PC-3 (cell line): ENCODE results near the gene PRRT1B. TPM values are rescaled to one million over a fixed set of nuclear protein-coding genes. Genes with fewer than 3 reads are reported as not detected.

Experiments
- ATAC-seq: fragments of 200-7000 bp; cut with Tn5 transposase; 2 replicates; pipeline ENCODE4 v1.9.1; 2020; ENCODE audit warnings: mild to moderate bottlenecking, moderate library complexity
- BruUV-seq: library from RNA; stranded (reverse); fragments of 400-500 nt; replicated peaks from 2 replicates; lab custom pipeline; 2021; lab: Mats Ljungman, UMichigan
- CTCF ChIA-PET: fragments of 300-600 bp; sonication (Branson Sonifier 250); formaldehyde crosslinking; loops from one replicate; lab custom pipeline; 2022; ENCODE audit warnings: antibody characterized with exemption; lab: Charles Lee
- POLR2A ChIA-PET: fragments of 300-600 bp; sonication (Branson Sonifier 250); formaldehyde crosslinking; loops from one replicate; lab custom pipeline; 2022; ENCODE audit warnings: antibody characterized with exemption; ENCODE audit not compliant: unreplicated experiment; lab: Charles Lee
- DNase-seq: peaks from one replicate; pipeline ENCODE4 v3.0.0-alpha.2; 2015
- H2AFZ ChIP-seq: fragments of 300-600 bp; sonication (generic); 2 replicates; pipeline ENCODE4 v1.6.0; 2016; ENCODE audit warnings: antibody characterized with exemption, low read length
- H3F3A ChIP-seq: fragments of 300-600 bp; sonication (generic); one replicate; pipeline ENCODE4 v1.6.0; 2017; ENCODE audit warnings: antibody characterized with exemption, low read length, control low read depth, mild to moderate bottlenecking; ENCODE audit not compliant: unreplicated experiment
- H3K27ac ChIP-seq: fragments of 300-600 bp; sonication (generic); 2 replicates; pipeline ENCODE4 v1.5.1; 2016; ENCODE audit warnings: mild to moderate bottlenecking, low read length
- H3K27me3 ChIP-seq: fragments of 300-600 bp; sonication (generic); 2 replicates; pipeline ENCODE4 v1.6.1; 2016; ENCODE audit warnings: low read length, mixed read lengths
- H3K36me3 ChIP-seq: fragments of 300-600 bp; sonication (generic); 2 replicates; pipeline ENCODE4 v1.6.1; 2016; ENCODE audit warnings: low read depth, mixed run types, low read length, mixed read lengths
- H3K4me1 ChIP-seq: fragments of 300-600 bp; sonication (generic); 2 replicates; pipeline ENCODE4 v1.5.1; 2016; ENCODE audit warnings: low read length; ENCODE audit not compliant: insufficient read depth
- H3K4me2 ChIP-seq: fragments of 300-600 bp; sonication (generic); 2 replicates; pipeline ENCODE4 v1.6.0; 2016; ENCODE audit warnings: low read length
- H3K4me3 ChIP-seq: fragments of 300-600 bp; sonication (generic); 2 replicates; pipeline ENCODE4 v1.5.1; 2016; ENCODE audit warnings: mild to moderate bottlenecking, low read length, mixed read lengths
- H3K79me2 ChIP-seq: fragments of 300-600 bp; sonication (generic); 2 replicates; pipeline ENCODE4 v1.6.1; 2017; ENCODE audit warnings: low read length, mixed read lengths
- H3K9ac ChIP-seq: fragments of 300-600 bp; sonication (generic); 2 replicates; pipeline ENCODE4 v1.6.0; 2016; ENCODE audit warnings: mild to moderate bottlenecking, low read length
- H3K9me2 ChIP-seq: fragments of 300-600 bp; sonication (generic); replicated peaks from 2 replicates; pipeline ENCODE4 v1.6.1; 2016; ENCODE audit warnings: mixed run types, low read length, mixed read lengths
- H3K9me3 ChIP-seq: fragments of 300-600 bp; sonication (generic); 2 replicates; pipeline ENCODE4 v1.6.1; 2016; ENCODE audit warnings: low read length, mixed read lengths
- H4K20me1 ChIP-seq: fragments of 300-600 bp; sonication (generic); 2 replicates; pipeline ENCODE4 v1.6.1; 2016; ENCODE audit warnings: low read length, mixed read lengths
- CTCF ChIP-seq: fragments of 300-600 bp; sonication (generic); conservative IDR thresholded peaks from 2 replicates; pipeline ENCODE4 v1.5.1; 2017; ENCODE audit warnings: antibody characterized with exemption, low read depth, mild to moderate bottlenecking, low read length
- EZH2 ChIP-seq: fragments of 300-600 bp; sonication (generic); IDR thresholded peaks from one replicate; pipeline ENCODE4 v1.6.1; 2017; ENCODE audit warnings: antibody characterized with exemption, mild to moderate bottlenecking, low read length; ENCODE audit not compliant: unreplicated experiment
- EZH2phosphoT487 ChIP-seq: fragments of 300-600 bp; sonication (generic); IDR thresholded peaks from 2 replicates; pipeline ENCODE4 v1.6.1; 2018; ENCODE audit warnings: mild to moderate bottlenecking, antibody characterized with exemption, low read length, borderline replicate concordance
- intact Hi-C: fragments of 100-400 bp; cut with micrococcal nuclease; formaldehyde crosslinking; loops from 2 replicates; pipeline ENCODE4 v1.9.0; 2023
- total RNA-seq: library from RNA; depleted of rRNA; stranded (reverse); fragments of >200 nt; gene quantifications from 2 replicates; pipeline ENCODE4 v1.2.3, GENCODE V29; 2014

The PRRT1B gene
- total RNA-seq, 1 experiment from 2014 or later: not detected

- Histone ChIP-seq H3K9ac (no peak overlapping the region), H2AFZ (no peak overlapping the region), H3K4me3 (no peak overlapping the region), H3K9me2 (no peaks in the 10 kb centered on the region), H3K27me3 (no peaks in the 10 kb centered on the region), H3K9me3 (no peaks in the 10 kb centered on the region), H3F3A (no peaks in the 10 kb centered on the region), H3K79me2 (no peaks in the 10 kb centered on the region), H3K4me2 (no peak overlapping the region), H3K4me1 (no peaks in the 10 kb centered on the region), H4K20me1 (no peaks in the 10 kb centered on the region), H3K36me3 (no peaks in the 10 kb centered on the region), H3K27ac (no peak overlapping the region)
- intact Hi-C loops: no loop called here
- ChIA-PET CTCF (no interaction called here), POLR2A (no interaction called here)
- BruUV-seq: no TSS peak
- TF ChIP-seq EZH2 (no peak), EZH2phosphoT487 (no peak), CTCF (no peak)
- ATAC-seq (no peak), DNase-seq (no peak)
Observed at GRCh38 chr9:131593091-131593820, 47.9 kb downstream of the PRRT1B start.

GRCh38 chr9:131593936-131594665 is 48.8 kb downstream of the PRRT1B start:
- no peak for TF ChIP-seq CTCF
- no peak for TF ChIP-seq EZH2
- TF ChIP-seq EZH2phosphoT487: no peak
- Histone ChIP-seq H3F3A (no peaks in the 10 kb centered on the region), H3K27me3 (no peaks in the 10 kb centered on the region), H2AFZ (no peak overlapping the region), H3K9ac (no peak overlapping the region), H3K4me3 (no peak overlapping the region), H3K9me2 (no peaks in the 10 kb centered on the region), H3K36me3 (no peaks in the 10 kb centered on the region), H3K4me1 (no peaks in the 10 kb centered on the region), H3K4me2 (no peak overlapping the region), H3K79me2 (no peaks in the 10 kb centered on the region), H3K9me3 (no peaks in the 10 kb centered on the region), H4K20me1 (no peaks in the 10 kb centered on the region), H3K27ac (no peak overlapping the region)
- CTCF ChIA-PET: no interaction called here
- no peak for DNase-seq
- no TSS peak for BruUV-seq
- ATAC-seq: no peak
- intact Hi-C loops: no loop called here
- POLR2A ChIA-PET: no interaction called here
